Measurements from ENCODE around the gene ANAPC2.
A peak's percentile ranks its signal among the peaks of the same experiment; 100 is the strongest.

ANAPC2 gene

DNA sequence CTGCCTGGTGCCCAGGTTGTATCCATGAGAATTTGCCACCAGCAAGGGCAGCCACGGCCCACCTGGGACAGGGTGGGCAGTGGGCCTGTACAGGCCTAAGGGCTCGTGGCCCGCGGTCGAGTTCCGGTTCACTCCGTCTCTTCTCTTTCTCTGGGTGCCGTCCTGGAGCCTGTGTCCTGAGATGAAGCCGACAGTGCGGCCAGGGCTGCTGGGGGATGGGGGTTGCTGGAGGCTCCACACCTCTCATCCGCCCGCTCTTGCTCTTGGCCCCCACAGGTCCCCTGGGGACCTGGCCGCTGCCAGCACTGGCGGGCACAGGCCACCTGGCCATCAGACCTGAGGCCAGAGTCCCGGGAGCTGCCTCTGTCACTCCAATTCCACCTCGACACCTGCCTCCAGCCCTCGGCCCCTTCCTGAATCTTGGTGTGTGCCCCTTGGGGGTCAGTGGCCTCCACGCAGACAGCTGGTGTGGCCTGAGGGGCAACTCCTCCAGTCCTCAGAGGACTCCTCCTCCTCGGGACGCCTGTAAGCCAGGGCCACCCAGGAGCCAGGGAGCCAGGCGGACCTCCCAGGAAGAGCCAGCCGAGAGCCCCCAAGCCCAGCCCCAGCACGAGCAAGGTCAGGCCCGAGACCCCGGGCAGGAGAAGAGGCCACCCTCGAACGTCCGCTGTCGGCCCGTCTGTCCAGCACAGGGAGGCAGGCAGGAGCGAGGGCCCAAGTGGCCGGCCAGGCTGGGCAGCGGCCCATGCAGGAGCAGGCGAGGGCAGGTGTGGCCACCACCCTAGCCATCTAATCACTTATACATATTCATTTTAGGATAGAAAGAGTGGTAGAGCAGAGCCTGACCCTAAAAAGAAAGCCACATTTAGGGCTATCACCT is 23.8 kb downstream of the ANAPC2 start:
- H3K4me1 ChIP-seq (ENCODE audit: control extremely low read depth in 1 of 4, control insufficient read depth in 4 of 4, insufficient read depth in 4 of 4, low read length in 3 of 4), result peaks cover 0 to 50% (median 36%) of the 10 kb centered on the region in 4 experiments
- no peaks in the 10 kb centered on the region for H3K36me3 ChIP-seq (ENCODE audit: control insufficient read depth in 4 of 4, insufficient read depth in 4 of 4, low read length in 3 of 4)
- no peak overlapping the region for H3K4me3 ChIP-seq (ENCODE audit: control insufficient read depth in 1 of 7, extremely low read depth in 1 of 7, insufficient read depth in 4 of 7, low read depth in 2 of 7, low read length in 6 of 7)
- CTCF ChIA-PET, result no interaction called here
- POLR2A ChIA-PET, result no interaction called here
- H3K9me3 ChIP-seq (ENCODE audit: control extremely low read depth in 1 of 5, control insufficient read depth in 4 of 5, insufficient read depth in 2 of 5, low read depth in 1 of 5, low read length in 4 of 5), result no peaks in the 10 kb centered on the region
- no peak for DNase-seq
- H3K27me3 ChIP-seq (replicated peaks in 2 of 5; ENCODE audit: control insufficient read depth in 4 of 5, insufficient read depth in 5 of 5, low read length in 4 of 5), result peaks cover 0 to 96% (median 14%) of the 10 kb centered on the region in 5 experiments
- no peak overlapping the region for H3K27ac ChIP-seq (ENCODE audit: insufficient read depth in 1 of 2, low read depth in 1 of 2, low read length in 2 of 2, poor library complexity in 1 of 2, severe bottlenecking in 2 of 2)
- WGBS (ENCODE audit: insufficient coverage), result 86% methylated on average over 27 of the region's 34 CpGs

DNA sequence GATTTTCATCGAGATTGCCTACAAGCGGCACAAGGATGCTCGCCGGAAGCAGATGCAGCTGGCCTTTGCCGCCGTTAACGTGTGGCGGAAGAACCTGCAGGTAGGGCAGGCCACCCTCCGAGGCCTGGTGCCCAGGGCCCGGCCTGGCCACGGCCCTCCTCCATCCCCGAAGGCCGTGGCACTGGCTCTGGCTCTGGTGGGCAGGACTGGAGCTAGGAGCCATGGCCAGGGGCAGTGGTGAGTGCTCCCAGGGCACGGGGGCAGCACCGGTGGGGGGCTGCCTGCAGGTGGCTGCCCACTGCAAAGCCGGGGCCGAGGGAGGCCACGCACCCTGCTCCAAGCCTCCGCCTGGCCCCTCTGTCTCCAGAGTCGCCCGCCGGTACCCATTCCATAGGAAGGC is 24.6 kb downstream of the ANAPC2 start:
- POLR2A ChIA-PET, result no interaction called here
- peaks cover 0 to 96% (median 17%) of the 10 kb centered on the region in 5 experiments for H3K27me3 ChIP-seq (replicated peaks in 2 of 5; ENCODE audit: control insufficient read depth in 4 of 5, insufficient read depth in 5 of 5, low read length in 4 of 5)
- no peak overlapping the region for H3K4me3 ChIP-seq (ENCODE audit: control insufficient read depth in 1 of 7, extremely low read depth in 1 of 7, insufficient read depth in 4 of 7, low read depth in 2 of 7, low read length in 6 of 7)
- no peak for DNase-seq
- H3K36me3 ChIP-seq (ENCODE audit: control insufficient read depth in 4 of 4, insufficient read depth in 4 of 4, low read length in 3 of 4), result no peaks in the 10 kb centered on the region
- no peak overlapping the region for H3K27ac ChIP-seq (ENCODE audit: insufficient read depth in 1 of 2, low read depth in 1 of 2, low read length in 2 of 2, poor library complexity in 1 of 2, severe bottlenecking in 2 of 2)
- no peaks in the 10 kb centered on the region for H3K9me3 ChIP-seq (ENCODE audit: control extremely low read depth in 1 of 5, control insufficient read depth in 4 of 5, insufficient read depth in 2 of 5, low read depth in 1 of 5, low read length in 4 of 5)
- H3K4me1 ChIP-seq (ENCODE audit: control extremely low read depth in 1 of 4, control insufficient read depth in 4 of 4, insufficient read depth in 4 of 4, low read length in 3 of 4), result peaks cover 0 to 49% (median 32%) of the 10 kb centered on the region in 4 experiments
- WGBS (ENCODE audit: insufficient coverage), result 92% methylated on average over 18 of the region's 22 CpGs
- CTCF ChIA-PET, result no interaction called here

GRCh38 chr9:137163365-137163715 is 25.0 kb downstream of the ANAPC2 start:
- Histone ChIP-seq H3K27ac (ENCODE audit: insufficient read depth in 1 of 2, low read depth in 1 of 2, low read length in 2 of 2, poor library complexity in 1 of 2, severe bottlenecking in 2 of 2) (no peak overlapping the region), H3K4me3 (ENCODE audit: control insufficient read depth in 1 of 7, extremely low read depth in 1 of 7, insufficient read depth in 4 of 7, low read depth in 2 of 7, low read length in 6 of 7) (peak overlapping the region in 3 of 7 experiments; percentile 36 to 59 (median 49)), H3K4me1 (ENCODE audit: control extremely low read depth in 1 of 4, control insufficient read depth in 4 of 4, insufficient read depth in 4 of 4, low read length in 3 of 4) (peaks cover 0 to 49% (median 31%) of the 10 kb centered on the region in 4 experiments), H3K27me3 (replicated peaks in 2 of 5; ENCODE audit: control insufficient read depth in 4 of 5, insufficient read depth in 5 of 5, low read length in 4 of 5) (peaks cover 0 to 97% (median 19%) of the 10 kb centered on the region in 5 experiments), H3K36me3 (ENCODE audit: control insufficient read depth in 4 of 4, insufficient read depth in 4 of 4, low read length in 3 of 4) (no peaks in the 10 kb centered on the region), H3K9me3 (ENCODE audit: control extremely low read depth in 1 of 5, control insufficient read depth in 4 of 5, insufficient read depth in 2 of 5, low read depth in 1 of 5, low read length in 4 of 5) (no peaks in the 10 kb centered on the region)
- ChIA-PET POLR2A (interaction anchor here (1.5 kb wide), 1 partner anchor 66 kb away, joined by 3 read pairs; no protein-coding TSS in a partner anchor), CTCF (interaction anchor here (1.0 to 1.4 kb wide), 4 partner anchors 8 to 64 kb away, joined by 3 to 8 read pairs (median 4); partner anchors contain the start of genes RNF224 and TMEM210)
- 41% methylated on average over 26 of the region's 26 CpGs for WGBS (ENCODE audit: insufficient coverage)
- DNase-seq, result no peak

DNA sequence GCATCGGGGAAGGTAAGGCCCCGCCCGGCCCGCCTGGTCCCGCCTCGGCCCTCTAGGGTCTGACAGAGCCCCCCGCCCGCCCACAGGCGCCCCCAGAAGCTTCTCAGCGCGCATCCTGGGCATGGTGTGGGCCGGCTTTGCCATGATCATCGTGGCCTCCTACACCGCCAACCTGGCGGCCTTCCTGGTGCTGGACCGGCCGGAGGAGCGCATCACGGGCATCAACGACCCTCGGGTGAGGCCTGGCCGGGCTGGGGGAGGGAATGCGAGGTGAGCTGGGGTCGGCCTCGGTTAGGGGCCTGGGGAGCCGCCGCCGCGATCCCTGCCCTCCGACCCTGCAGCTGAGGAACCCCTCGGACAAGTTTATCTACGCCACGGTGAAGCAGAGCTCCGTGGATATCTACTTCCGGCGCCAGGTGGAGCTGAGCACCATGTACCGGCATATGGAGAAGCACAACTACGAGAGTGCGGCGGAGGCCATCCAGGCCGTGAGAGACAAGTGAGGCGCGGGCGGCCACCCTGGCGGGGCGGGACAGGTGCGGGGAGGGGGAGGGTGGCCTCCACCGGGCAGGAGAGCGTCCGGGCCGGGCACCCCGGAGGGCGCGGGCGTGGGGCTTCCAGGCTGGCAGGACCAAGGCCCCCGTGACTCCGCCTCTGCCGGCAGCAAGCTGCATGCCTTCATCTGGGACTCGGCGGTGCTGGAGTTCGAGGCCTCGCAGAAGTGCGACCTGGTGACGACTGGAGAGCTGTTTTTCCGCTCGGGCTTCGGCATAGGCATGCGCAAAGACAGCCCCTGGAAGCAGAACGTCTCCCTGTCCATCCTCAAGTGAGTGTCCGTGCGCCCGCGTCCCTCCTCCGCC is 25.6 kb downstream of the ANAPC2 start:
- Histone ChIP-seq H3K36me3 (ENCODE audit: control insufficient read depth in 4 of 4, insufficient read depth in 4 of 4, low read length in 3 of 4) (no peaks in the 10 kb centered on the region), H3K27ac (ENCODE audit: insufficient read depth in 1 of 2, low read depth in 1 of 2, low read length in 2 of 2, poor library complexity in 1 of 2, severe bottlenecking in 2 of 2) (no peak overlapping the region), H3K4me3 (ENCODE audit: control insufficient read depth in 1 of 7, extremely low read depth in 1 of 7, insufficient read depth in 4 of 7, low read depth in 2 of 7, low read length in 6 of 7) (peak overlapping the region in 3 of 7 experiments; percentile 36 to 59 (median 49)), H3K27me3 (replicated peaks in 2 of 5; ENCODE audit: control insufficient read depth in 4 of 5, insufficient read depth in 5 of 5, low read length in 4 of 5) (peaks cover 0 to 98% (median 23%) of the 10 kb centered on the region in 5 experiments), H3K9me3 (ENCODE audit: control extremely low read depth in 1 of 5, control insufficient read depth in 4 of 5, insufficient read depth in 2 of 5, low read depth in 1 of 5, low read length in 4 of 5) (no peaks in the 10 kb centered on the region), H3K4me1 (ENCODE audit: control extremely low read depth in 1 of 4, control insufficient read depth in 4 of 4, insufficient read depth in 4 of 4, low read length in 3 of 4) (peaks cover 0 to 49% (median 27%) of the 10 kb centered on the region in 4 experiments)
- ChIA-PET POLR2A (interaction anchor here (0.6 to 1.5 kb wide), 2 partner anchors 67 to 98 kb away, joined by 3 read pairs; no protein-coding TSS in a partner anchor), CTCF (interaction anchor here (1.0 to 1.4 kb wide), 4 partner anchors 9 to 65 kb away, joined by 3 to 8 read pairs (median 4); partner anchors contain the start of genes RNF224 and TMEM210)
- peak in 1 of 3 donors; percentile 45 for DNase-seq
- 8% methylated on average over 70 of the region's 74 CpGs for WGBS (ENCODE audit: insufficient coverage)

DNA sequence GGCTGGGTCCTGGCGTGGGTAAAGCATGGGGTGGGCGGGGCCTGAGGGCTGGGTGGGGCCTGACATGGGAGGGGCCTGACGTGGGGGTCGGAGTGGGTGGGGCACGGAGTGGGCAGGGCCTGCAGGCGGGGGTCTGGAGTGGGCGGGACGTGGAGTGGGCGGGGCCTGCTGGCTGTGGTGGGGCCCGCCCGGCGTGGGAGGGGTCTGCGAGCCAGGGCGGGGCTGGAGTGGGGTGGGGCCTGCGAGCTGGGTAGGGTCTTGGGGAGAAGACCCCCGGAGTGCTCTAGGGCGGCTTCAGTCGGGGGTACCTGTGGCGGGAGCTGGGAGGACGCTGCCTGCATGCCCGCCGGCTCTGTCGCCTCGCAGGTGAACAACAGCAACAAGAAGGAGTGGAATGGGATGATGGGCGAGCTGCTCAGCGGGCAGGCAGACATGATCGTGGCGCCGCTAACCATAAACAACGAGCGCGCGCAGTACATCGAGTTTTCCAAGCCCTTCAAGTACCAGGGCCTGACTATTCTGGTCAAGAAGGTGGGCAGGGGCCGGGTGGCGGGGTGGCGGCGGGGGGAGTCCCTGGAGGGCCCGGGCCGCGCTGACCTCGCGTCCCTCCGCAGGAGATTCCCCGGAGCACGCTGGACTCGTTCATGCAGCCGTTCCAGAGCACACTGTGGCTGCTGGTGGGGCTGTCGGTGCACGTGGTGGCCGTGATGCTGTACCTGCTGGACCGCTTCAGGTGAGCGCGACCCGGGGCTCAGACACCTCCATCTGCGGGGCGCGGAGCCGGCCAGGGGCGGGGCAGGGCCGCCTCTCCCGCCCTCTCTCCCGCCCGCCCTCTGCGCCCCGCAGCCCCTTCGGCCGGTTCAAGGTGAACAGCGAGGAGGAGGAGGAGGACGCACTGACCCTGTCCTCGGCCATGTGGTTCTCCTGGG is 26.5 kb downstream of the ANAPC2 start:
- peak overlapping the region in 1 of 7 experiments; percentile 4 for H3K4me3 ChIP-seq (ENCODE audit: control insufficient read depth in 1 of 7, extremely low read depth in 1 of 7, insufficient read depth in 4 of 7, low read depth in 2 of 7, low read length in 6 of 7)
- POLR2A ChIA-PET, result interaction anchor here (0.6 to 1.5 kb wide), 2 partner anchors 68 to 98 kb away, joined by 3 read pairs; no protein-coding TSS in a partner anchor
- WGBS (ENCODE audit: insufficient coverage), result 5% methylated on average over 52 of the region's 71 CpGs
- H3K9me3 ChIP-seq (ENCODE audit: control extremely low read depth in 1 of 5, control insufficient read depth in 4 of 5, insufficient read depth in 2 of 5, low read depth in 1 of 5, low read length in 4 of 5), result no peaks in the 10 kb centered on the region
- no peak for DNase-seq
- H3K27ac ChIP-seq (ENCODE audit: insufficient read depth in 1 of 2, low read depth in 1 of 2, low read length in 2 of 2, poor library complexity in 1 of 2, severe bottlenecking in 2 of 2), result no peak overlapping the region
- peaks cover 0 to 96% (median 28%) of the 10 kb centered on the region in 5 experiments for H3K27me3 ChIP-seq (replicated peaks in 2 of 5; ENCODE audit: control insufficient read depth in 4 of 5, insufficient read depth in 5 of 5, low read length in 4 of 5)
- H3K36me3 ChIP-seq (ENCODE audit: control insufficient read depth in 4 of 4, insufficient read depth in 4 of 4, low read length in 3 of 4), result no peaks in the 10 kb centered on the region
- CTCF ChIA-PET, result interaction anchor here (1.0 to 1.4 kb wide), 3 partner anchors 10 to 66 kb away, joined by 3 to 8 read pairs (median 4); partner anchors contain the start of genes RNF224 and TMEM210
- peaks cover 0 to 46% (median 26%) of the 10 kb centered on the region in 4 experiments for H3K4me1 ChIP-seq (ENCODE audit: control extremely low read depth in 1 of 4, control insufficient read depth in 4 of 4, insufficient read depth in 4 of 4, low read length in 3 of 4)

Data from common myeloid progenitor, CD34-positive (primary cell).